Stromal cell of bone marrow (primary cell): ENCODE data around the gene CTRB2.
A peak's percentile ranks its signal among the peaks of the same experiment; 100 is the strongest.
"Not testable (repeated sequence)": the region's sequence is repeated elsewhere in the genome, so short reads cannot be mapped to it uniquely, and the experiment has no call there.

Source experiments
- DNase-seq: peaks from one replicate; pipeline ENCODE4 v3.0.0-alpha.2; 2012; ENCODE audit warnings: low read depth

Gene CTRB2

GRCh38 chr16:75242436-75243078, 35.6 kb upstream of the CTRB2 start:
- DNase-seq, result not testable (repeated sequence)

GRCh38 chr16:75241955-75242354, 35.0 kb upstream of the CTRB2 start:
- DNase-seq, result no peak

- no peak for DNase-seq
Measured at GRCh38 chr16:75241412-75241811, 34.5 kb upstream of the CTRB2 start.

- not testable (repeated sequence) for DNase-seq
Measured at GRCh38 chr16:75240633-75241032, 33.7 kb upstream of the CTRB2 start.

GRCh38 chr16:75239542-75240122, 32.7 kb upstream of the CTRB2 start:
- no peak for DNase-seq

- no peak for DNase-seq
Measured at GRCh38 chr16:75238853-75239541, 32.0 kb upstream of the CTRB2 start.

GRCh38 chr16:75238132-75238852, 31.3 kb upstream of the CTRB2 start:
- peak; percentile 90 for DNase-seq

GRCh38 chr16:75237398-75238131, 30.6 kb upstream of the CTRB2 start:
- no peak for DNase-seq

GRCh38 chr16:75236736-75237397, 29.9 kb upstream of the CTRB2 start:
- no peak for DNase-seq

- no peak for DNase-seq
Measured at GRCh38 chr16:75236232-75236631, 29.3 kb upstream of the CTRB2 start.

- no peak for DNase-seq
Measured at GRCh38 chr16:75235721-75236193, 28.8 kb upstream of the CTRB2 start.

GRCh38 chr16:75234856-75235696, 28.1 kb upstream of the CTRB2 start:
- no peak for DNase-seq

GRCh38 chr16:75233611-75233938, 26.6 kb upstream of the CTRB2 start:
- DNase-seq, result no peak

GRCh38 chr16:75231570-75231969, 24.6 kb upstream of the CTRB2 start:
- DNase-seq, result no peak

GRCh38 chr16:75230471-75231110, 23.6 kb upstream of the CTRB2 start:
- no peak for DNase-seq

GRCh38 chr16:75229172-75230031, 22.4 kb upstream of the CTRB2 start:
- no peak for DNase-seq

GRCh38 chr16:75228143-75228976, 21.4 kb upstream of the CTRB2 start:
- no peak for DNase-seq
